Medulla oblongata (tissue), 1 donor: Measurements from ENCODE around the gene MLKL.
"Not testable (repeated sequence)": the region's sequence is repeated elsewhere in the genome, so short reads cannot be mapped to it uniquely, and the experiment has no call there.

Experiments used
- DNase-seq: peaks from one replicate; pipeline ENCODE4 v3.0.0-alpha.2; 2015; ENCODE audit errors: extremely low spot score

MLKL gene

GRCh38 chr16:74732707-74733350 lies 32.2 kb upstream of the MLKL start:
- DNase-seq = no peak

DNA sequence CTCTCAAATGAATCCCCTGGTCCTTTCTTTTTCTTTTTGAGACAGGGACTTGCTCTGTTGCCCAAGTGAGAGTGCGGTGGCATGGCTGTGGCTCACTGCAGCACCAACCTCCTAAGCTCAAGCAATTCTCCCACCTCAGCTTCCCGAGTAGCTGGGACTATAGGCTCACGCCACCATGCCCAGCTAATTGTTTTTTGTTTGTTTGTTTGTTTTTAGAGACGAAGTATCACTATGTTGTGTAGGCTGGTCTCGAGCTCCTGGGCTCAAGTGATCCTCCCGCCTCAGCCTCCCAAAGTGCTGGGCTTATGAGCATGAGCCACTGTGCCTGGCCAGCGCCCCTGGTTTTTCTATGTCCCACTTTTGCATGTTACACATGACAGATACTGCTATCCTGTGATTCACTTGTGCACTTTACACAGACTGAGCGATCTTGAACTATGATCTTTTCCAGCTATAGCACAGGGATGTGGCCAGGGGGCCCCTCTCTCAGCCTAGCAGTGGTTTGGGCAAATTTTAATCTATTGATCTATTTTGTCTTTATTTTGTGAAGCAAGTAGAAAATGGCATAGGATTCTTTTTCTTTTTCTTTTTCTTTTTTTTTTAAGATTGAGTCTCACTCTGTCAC lies 31.3 kb upstream of the MLKL start:
- no peak for DNase-seq

DNA sequence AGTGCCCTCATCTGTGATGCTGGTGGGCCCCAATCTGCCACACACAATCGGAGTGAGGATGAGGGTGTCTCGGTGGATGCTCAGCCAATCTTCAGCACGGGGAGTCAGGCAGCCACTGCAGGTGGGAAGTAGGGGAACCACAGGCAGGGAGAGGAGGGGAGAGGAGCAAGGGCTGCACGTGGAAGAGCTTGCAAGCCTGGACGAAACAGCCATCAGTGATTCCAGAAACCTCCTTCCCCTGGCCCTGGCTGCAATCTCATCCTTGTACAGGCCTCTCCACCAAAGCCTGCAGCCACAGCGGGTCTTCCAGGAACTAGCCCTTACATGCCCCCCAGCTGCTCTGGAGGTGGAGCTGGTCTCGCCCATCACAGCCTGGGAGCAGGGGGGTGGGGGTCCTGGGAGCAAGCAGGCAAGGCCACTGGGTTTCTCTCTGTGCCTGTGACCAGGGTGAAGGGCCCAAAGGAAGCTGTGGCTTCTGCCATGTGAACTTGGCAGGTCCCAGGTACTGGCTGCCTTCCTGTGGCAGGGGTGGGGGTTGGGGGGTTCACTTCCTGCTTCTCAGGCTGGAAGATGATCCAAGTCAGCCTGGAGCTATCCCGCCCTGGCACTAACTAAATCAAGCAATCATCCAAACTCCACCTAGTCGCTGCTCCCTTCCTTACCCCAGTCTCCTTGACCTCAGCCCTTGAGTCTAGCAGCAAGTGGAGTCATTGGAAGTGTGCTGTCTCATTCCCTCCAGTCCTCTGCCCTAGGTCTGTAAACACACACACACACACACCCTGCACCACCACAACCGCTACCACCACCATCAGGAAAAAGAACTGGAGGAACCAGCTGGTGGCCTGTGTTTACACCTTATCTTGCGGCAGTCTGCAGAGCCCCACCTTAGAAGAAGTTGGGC lies 29.4 kb upstream of the MLKL start:
- no peak for DNase-seq

DNA sequence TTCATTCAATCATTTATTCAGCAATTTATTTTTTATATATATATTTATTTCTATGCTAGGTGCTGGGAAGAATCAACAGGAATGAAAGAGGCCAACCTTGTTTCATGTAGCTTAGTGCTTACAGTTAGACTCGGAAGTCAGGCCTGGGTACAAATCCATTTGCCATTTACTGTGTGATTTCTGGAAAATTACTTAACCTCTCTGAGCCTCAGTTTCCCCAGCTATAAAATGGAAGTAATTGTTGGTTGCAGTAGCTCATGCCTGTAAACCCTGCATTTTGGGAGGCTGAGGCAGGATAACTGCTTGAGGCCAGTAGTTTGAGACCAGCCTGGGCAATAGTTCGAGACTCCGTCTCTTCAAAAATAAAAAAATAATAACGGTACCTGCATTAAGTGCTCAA lies 27.2 kb upstream of the MLKL start:
- no peak for DNase-seq

- no peak for DNase-seq
These were observed 26.1 kb upstream of the MLKL start for GRCh38 chr16:74726716-74727115.

DNA sequence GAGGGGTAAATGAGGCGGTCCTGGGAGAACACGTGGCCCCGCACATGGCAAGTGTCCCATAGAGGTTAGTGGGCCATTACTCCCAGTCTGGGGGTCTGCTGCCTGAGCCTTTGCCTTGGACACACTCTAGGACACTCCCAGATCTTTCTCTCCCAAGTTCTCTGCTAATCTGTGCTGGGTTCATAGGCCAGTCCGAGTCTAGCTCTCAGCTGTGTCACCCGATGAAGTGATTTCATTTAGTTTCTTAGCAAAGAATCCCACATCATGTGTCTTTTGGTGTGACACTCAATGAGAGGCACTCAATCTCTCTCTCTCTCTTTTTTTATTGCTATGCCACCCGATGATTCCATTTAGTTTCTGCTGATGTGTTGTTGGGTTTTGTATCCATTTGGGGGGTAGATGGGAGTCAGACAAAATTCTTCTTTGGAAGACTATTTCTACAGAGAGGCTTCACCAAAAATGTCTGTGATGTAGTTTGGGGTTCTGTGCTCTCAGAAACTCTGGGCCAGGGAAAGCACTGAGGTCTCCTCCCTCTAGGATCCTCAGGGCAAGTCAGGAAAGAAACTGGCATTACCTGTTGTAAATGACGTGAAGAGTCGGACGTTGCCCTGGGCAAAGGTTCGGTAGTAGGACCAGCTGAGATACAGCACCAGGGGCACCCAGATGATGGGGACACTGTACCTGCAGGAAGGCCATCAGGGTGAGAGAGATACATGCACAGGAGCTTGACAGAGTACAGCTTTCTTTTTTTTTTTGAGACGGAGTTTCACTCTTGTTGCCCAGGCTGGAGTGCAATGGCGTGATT lies 25.2 kb upstream of the MLKL start:
- no peak for DNase-seq

GRCh38 chr16:74724820-74725549 lies 24.3 kb upstream of the MLKL start:
- DNase-seq = peak; percentile 97

GRCh38 chr16:74723256-74723655 lies 22.6 kb upstream of the MLKL start:
- DNase-seq = no peak

GRCh38 chr16:74722156-74722555 lies 21.5 kb upstream of the MLKL start:
- not testable (repeated sequence) for DNase-seq

GRCh38 chr16:74721716-74722115 lies 21.1 kb upstream of the MLKL start:
- no peak for DNase-seq

GRCh38 chr16:74720579-74720978 lies 19.9 kb upstream of the MLKL start:
- no peak for DNase-seq

- DNase-seq = no peak
These were observed 18.3 kb upstream of the MLKL start for GRCh38 chr16:74718741-74719610.

GRCh38 chr16:74718140-74718539 lies 17.5 kb upstream of the MLKL start:
- no peak for DNase-seq

DNA sequence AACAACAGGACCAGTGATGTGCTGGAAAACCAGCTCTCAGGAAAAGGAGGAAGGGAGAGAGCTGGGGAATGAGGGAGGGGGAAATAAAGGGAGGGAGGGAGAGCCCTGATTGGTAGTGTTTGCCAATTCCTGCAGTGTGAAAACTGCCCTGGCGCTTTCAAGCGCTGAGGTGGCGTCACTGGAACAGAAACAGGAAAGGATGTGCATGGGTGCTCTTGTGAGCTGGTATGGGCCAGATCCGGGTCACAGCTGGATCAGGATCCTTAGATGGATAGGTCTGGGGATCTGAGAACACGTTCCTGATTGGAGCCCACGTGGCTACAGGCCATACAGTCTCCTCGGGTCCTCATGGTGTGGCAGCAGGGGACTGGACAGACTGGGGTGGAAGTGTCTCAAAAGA lies 16.7 kb upstream of the MLKL start:
- peak; percentile 50 for DNase-seq

- no peak for DNase-seq
These were observed 15.7 kb upstream of the MLKL start for GRCh38 chr16:74716355-74716754.

- DNase-seq = no peak
These were observed 13.2 kb upstream of the MLKL start for GRCh38 chr16:74713876-74714275.

- no peak for DNase-seq
These were observed 12.7 kb upstream of the MLKL start for GRCh38 chr16:74713325-74713724.

GRCh38 chr16:74711938-74712337 lies 11.3 kb upstream of the MLKL start:
- DNase-seq = no peak

DNA sequence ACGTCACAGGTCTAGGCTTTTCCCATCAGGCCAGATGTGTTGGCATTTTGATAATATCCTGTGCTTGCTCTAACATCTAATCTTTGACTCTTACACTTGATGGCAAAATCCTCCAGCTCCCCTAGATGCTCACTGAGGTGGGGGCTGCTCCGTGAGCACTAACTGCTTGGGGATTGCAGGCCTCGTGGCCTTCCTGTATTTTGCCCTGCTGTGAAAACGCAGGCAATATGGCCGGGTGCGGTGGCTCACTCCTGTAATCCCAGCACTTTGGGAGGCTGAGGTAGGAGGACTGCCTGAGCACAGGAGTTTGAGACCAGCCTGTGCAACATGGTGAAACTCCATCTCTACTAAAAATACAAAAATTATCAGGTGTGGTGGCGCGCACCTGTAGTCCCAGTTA lies 9.7 kb upstream of the MLKL start:
- DNase-seq = no peak

DNA sequence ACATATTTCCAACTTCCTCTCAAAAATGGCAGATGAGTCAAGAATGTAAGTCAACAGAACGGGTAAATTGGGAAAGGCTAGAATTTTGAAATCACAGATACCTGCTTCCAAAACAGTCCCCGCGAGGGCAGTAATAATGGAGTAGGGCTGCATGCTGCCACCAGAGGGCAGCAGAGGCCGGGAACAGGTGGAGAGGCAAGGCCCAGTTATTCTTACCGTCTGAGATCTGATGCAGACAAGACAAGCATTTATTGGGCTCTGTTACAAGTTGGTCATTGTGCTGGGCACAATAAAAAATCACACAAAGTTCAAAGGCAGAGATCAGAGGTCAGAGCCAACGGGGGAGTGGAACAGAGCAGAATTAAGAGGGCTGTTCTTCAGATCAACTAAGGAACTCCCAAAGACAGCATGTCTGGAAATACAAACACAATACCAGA lies 8.8 kb upstream of the MLKL start:
- DNase-seq = peak; percentile 96
